Superior temporal gyrus (tissue), 1 donor: ENCODE data around the gene EEF1AKMT4.
"Not testable (repeated sequence)": the region's sequence is repeated elsewhere in the genome, so short reads cannot be mapped to it uniquely, and the experiment has no call there.

Source experiments
- DNase-seq: peaks from one replicate; pipeline ENCODE4 v3.0.0-alpha.2; 2016; ENCODE audit errors: extremely low spot score

Gene EEF1AKMT4

DNA sequence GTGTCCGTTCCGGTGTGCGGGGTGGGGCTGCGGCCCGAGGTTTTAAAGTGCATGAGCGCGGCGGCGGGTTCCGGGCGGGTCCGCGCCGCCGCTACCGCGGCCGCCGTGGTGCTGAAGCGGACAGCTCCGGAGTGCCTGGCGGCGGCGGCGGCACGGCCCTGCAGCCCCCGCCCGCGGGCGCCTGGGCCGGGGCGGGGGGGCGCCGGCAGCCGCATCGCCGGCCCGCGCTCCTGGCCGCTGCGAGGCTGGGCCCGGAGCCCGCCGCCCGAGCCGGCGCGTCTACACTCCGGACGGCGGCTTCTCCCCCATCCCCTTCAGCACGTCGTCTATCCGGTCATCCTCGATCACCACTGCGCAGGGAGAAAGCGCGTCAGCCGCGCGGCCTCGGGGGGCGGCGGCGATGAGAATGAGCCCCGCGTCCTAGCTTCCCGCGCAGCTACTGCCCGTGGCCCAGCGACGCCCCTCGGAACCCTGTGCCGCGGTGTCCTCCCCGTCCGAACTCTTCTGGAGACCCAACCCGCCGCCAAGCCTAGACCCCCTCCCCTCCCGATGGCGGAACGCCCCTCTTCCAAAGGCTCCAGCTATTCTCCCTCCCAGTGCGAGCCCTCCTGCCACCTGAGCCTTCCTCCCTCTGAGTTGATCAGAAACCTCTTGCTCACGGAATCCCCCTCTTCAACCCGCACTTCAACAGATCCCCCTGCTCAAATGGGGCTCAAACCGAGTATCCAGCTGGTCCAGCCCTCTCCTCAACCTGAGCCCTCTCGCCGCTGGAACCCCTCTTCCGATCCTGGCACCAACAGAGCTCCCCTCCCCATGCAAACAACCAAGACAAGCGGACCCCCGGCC is 10.6 kb downstream of the EEF1AKMT4 start:
- DNase-seq: no peak

DNA sequence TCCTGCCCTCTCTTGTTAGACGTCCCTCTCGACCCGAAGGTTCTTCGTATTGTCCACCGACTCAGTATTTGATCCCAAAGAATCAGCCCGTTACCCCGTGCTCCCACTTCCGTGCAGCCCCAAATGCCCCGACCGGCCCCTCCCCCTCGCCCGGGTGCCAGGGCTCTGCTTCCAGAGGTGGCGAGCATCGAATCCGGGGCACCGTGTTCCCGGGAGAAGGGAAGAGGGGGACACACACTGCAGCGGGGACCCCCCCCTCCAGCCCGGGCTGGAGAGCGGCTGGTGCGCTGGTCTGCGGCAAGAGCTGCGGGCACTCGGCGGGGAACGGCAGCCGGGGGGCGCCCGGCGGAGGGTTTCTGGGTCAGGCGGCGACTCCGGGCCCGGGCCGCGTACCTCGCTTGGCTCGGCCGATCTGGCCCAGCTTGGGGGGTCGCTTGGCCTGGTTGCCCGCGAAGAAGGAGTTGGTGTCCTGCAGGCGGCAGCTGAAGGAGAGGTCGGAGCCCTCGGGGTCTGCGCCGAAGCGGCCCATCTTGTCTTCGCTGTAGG is 11.3 kb downstream of the EEF1AKMT4 start:
- DNase-seq: no peak

- no peak for DNase-seq
Measured at GRCh38 chr3:184261270-184261853, 11.9 kb downstream of the EEF1AKMT4 start, which contains the start of gene CAMK2N2. Gene CAMK2N2 (minus strand): TSS chr3:184261553. CDS start chr3:184261285, 268 bp downstream.

- no peak for DNase-seq
Measured at GRCh38 chr3:184261854-184262763, 12.6 kb downstream of the EEF1AKMT4 start.

- no peak for DNase-seq
Measured at GRCh38 chr3:184262764-184263179, 13.3 kb downstream of the EEF1AKMT4 start.

DNA sequence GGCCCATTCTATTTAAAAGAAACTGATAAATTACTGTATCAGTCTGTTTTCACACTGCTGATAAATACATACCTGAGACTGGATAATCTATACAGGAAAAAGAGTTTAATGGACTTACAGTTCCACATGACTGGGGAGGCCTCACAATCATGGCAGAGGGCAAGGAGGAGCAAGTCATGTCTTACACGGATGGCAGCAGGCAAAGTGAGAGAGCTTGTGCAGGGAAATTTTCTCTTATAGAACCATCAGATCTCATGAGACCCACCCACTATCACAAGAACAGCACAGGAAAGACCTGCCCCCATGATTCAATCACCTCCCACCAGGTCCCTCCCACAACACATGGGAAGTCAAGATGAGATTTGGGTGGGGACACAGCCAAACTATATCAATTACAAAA is 17.8 kb downstream of the EEF1AKMT4 start:
- not testable (repeated sequence) for DNase-seq

- no peak for DNase-seq
Measured at GRCh38 chr3:184272269-184272668, 22.8 kb downstream of the EEF1AKMT4 start.

GRCh38 chr3:184275381-184275701 is 25.9 kb downstream of the EEF1AKMT4 start:
- DNase-seq: no peak

GRCh38 chr3:184275961-184276910 is 26.8 kb downstream of the EEF1AKMT4 start, which contains the start of gene ECE2:
Gene ECE2 (plus strand): TSS chr3:184276022. CDS start chr3:184276154, 132 bp downstream.
- DNase-seq: no peak

- DNase-seq: no peak
Measured at GRCh38 chr3:184277366-184277765, 27.9 kb downstream of the EEF1AKMT4 start.

GRCh38 chr3:184282941-184283340 is 33.5 kb downstream of the EEF1AKMT4 start:
- no peak for DNase-seq

DNA sequence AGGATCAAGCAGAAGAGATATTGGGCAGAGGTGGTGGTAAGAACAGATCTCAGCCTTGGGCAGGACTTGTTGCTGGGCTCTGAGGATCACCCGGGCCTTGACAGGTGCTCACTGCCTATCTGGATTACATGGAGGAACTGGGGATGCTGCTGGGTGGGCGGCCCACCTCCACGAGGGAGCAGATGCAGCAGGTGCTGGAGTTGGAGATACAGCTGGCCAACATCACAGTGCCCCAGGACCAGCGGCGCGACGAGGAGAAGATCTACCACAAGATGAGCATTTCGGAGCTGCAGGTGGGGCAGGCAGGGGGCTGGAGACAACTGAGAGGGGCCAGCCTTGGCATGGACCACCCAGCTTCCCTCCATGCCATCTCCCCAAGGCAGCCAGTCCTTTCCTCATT is 34.2 kb downstream of the EEF1AKMT4 start:
- DNase-seq: no peak

DNA sequence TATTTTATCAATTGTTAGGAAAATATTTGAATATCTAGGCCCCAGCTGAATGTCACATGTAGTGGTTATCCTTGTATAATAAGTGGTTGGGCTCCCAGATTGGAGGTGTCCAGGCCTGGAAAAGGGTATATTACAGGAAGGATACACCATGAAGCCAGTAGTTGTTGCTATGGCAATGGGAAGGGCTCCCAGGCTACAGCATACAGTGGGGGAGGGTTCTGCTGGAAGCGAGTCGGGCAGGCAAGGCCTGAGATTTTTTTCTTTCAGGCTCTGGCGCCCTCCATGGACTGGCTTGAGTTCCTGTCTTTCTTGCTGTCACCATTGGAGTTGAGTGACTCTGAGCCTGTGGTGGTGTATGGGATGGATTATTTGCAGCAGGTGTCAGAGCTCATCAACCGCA is 35.2 kb downstream of the EEF1AKMT4 start:
- peak; percentile 81 for DNase-seq

DNA sequence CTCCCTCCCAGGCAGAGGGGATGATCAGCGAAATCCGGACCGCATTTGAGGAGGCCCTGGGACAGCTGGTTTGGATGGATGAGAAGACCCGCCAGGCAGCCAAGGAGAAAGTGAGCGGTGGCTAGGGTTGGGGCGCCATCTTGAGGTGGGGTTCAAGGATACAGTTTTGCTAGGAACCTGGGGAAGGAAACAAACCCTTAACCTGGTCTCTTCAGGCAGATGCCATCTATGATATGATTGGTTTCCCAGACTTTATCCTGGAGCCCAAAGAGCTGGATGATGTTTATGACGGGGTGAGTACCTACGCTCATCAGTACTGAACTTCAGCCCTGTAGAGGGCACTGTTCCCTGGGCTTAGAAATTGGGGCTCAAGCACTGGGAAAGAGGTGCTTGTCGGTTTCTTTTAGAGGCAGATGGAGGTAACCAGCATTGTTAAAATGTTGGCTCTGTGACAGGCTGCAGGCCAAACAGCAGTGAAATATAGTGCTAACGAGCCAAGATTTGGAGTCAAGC is 40.0 kb downstream of the EEF1AKMT4 start:
- DNase-seq: peak; percentile 34

- no peak for DNase-seq
Measured at GRCh38 chr3:184290331-184290730, 40.9 kb downstream of the EEF1AKMT4 start.

DNA sequence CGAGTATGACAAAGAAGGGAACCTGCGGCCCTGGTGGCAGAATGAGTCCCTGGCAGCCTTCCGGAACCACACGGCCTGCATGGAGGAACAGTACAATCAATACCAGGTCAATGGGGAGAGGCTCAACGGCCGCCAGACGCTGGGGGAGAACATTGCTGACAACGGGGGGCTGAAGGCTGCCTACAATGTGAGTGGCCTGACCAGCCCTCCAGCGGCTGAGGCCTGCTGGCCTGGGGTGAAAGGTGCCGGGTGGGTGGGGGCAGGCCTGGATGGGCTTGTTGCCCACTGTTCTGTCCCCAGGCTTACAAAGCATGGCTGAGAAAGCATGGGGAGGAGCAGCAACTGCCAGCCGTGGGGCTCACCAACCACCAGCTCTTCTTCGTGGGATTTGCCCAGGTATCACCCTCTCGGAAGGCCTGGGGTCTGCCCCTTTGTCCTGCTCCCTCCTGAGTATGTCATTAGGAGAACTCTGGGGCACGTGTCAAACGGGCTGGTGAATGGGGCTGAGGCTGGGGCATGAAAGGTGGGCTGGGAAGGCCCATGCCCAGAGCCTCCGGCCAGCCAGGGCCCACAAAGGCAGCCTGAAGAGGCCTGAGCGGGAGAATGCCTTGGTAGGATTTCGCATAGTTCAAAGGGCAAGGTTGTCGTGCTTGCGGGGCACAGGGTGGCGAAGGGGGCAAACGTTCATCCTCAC is 41.7 kb downstream of the EEF1AKMT4 start:
- no peak for DNase-seq

- DNase-seq: no peak
Measured at GRCh38 chr3:184291738-184292445, 42.4 kb downstream of the EEF1AKMT4 start.

GRCh38 chr3:184295771-184296170 is 46.3 kb downstream of the EEF1AKMT4 start:
- no peak for DNase-seq

GRCh38 chr3:184296616-184297015 is 47.1 kb downstream of the EEF1AKMT4 start:
- DNase-seq: no peak
